GM11168 (cell line): Measurements from ENCODE around the gene BRS3.
"Not testable (repeated sequence)": the region's sequence is repeated elsewhere in the genome, so short reads cannot be mapped to it uniquely, and the experiment has no call there.

Experiments used
- in situ Hi-C: fragments of 300-500 bp; cut with MboI; formaldehyde crosslinking; loops from one replicate; pipeline ENCODE4 v1.12.0; 2022; ENCODE audit warnings: low sequenced_read_pairs; ENCODE audit not compliant: unreplicated experiment

Gene BRS3

DNA sequence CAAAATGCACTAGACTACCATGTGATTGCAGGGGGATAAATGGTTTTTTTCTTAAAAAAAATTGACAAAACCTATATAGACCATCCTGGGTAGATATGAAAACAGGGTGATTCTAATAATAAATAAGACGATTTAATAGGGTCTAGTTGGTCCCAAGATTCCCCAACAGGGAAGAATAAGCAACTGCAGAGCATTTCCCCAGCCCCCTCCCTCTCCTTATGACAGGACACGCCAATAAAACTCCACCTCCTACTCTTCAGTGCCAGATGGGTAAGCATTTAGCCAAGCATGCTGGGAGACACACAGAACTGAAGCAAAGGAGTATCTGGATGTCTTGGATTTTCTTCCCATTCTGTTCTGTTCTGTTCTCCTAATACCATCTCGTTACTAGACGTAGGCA, at the start of gene BRS3:
BRS3 (plus strand) TSS at position 301 of the 400 bp plus-strand sequence. CDS start 168 bp downstream, outside the sequence.
- in situ Hi-C loops, result no loop called here

DNA sequence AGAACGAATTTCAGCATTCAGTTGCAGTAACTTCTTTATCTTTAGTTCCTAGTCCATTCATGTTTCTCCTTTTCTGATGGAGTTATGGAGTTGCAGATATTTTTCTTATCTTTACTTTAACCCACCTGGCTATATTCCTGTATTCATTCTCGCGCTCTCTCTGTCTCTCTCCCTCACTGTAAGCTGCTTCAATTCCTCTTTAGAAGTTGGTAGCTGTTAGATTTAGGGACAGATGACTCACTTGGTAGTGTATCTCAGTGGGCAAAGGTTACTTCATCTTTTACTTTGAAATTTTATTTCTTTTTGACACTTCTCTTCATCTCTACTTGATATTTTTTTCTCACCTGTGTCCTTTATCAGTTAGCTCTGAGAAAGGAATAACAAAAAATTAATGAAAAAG, 49.6 kb upstream of the BRS3 start:
- in situ Hi-C loops, result no loop called here

DNA sequence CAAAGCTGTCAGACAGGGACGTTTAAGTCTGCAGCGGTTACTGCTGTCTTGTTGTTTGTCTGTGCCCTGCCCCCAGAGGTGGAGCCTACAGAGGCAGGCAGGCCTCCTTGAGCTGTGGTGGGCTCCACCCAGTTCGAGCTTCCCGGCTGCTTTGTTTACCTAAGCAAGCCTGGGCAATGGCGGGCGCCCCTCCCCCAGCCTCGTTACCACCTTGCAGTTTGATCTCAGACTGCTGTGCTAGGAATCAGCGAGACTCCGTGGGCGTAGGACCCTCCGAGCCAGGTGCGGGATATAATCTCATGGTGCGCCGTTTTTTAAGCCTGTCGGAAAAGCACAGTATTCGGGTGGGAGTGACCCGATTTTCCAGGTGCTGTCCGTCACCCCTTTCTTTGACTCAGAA, 42.1 kb upstream of the BRS3 start:
- in situ Hi-C loops, result not testable (repeated sequence)

- in situ Hi-C loops, result no loop called here
Observed at GRCh38 chrX:136446208-136446607, 41.5 kb upstream of the BRS3 start.

GRCh38 chrX:136447308-136447707, 40.4 kb upstream of the BRS3 start:
- in situ Hi-C loops, result no loop called here

DNA sequence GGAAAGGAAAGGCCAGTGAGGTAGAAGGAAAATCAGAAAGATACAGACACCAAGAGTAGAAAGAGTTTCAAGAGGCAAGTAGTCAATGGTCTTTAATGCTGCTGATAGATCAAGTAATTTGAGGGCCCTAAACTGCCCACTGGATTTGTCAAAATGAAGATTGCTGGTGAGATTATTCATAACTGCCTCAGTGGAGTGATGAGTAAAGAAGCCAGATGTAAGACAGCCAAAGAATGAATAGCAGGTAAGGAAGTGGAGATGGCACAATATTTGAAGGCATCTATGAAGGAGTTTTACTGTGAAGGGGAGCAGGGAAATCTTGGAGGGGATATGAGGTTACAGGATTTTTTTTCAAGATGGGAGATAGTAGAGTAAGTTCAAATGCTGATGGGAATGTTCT, 39.8 kb upstream of the BRS3 start:
- in situ Hi-C loops, result no loop called here

DNA sequence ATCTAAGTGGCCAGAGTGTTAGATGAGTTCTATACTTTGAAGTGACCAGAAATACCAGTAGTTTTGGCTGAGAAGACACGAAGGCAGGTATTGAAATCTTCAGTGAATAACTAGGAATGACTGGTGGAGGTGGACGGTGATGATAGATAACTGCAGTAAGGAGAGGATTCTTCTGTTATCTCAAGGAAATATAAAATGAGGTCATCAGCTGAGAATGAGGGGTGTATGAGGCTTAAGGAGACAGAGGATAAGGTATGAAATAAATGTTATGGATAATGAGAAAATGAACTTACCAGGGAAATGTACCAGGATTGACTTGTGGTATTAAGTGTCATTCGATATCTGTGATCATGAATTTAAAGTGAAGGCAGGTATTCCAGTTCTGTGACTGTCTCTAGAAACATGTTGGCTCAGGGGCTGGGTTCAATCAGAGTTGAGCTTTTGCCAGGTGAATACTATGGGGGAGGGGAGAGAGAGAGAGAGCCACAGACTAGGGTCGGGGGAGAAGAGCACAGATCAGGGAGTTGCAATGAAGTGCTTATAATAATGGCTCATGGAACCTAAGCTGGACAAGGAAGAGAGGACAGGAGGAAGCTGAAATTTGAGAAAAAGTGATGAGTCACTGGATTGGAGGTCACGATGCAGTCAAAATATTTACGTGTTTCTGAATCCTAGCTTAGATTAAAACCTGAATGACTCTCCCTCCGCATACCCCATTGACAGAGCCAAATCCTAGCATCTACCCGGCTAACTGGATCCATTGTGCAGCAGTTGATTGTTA, 37.5 kb upstream of the BRS3 start:
- in situ Hi-C loops, result no loop called here

- in situ Hi-C loops, result no loop called here
Observed at GRCh38 chrX:136452614-136453013, 35.1 kb upstream of the BRS3 start.

DNA sequence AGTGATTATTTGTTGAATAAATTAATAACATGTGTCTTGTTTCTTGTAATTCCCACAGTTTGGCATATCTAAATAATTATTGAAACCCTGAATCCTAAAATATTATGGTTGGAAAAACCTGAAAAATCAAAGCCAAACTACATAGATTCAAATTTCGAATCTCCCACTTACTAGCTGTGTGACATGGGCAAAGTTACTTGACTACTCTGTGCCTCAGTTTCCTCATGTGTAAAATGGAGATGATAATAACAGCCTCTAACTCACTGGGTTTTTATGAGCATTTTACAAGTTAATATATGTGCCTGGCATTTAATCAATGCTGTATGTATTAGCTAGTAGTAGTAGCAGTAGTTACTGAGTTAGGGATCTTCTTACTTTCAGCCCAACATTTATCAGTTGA, 34.6 kb upstream of the BRS3 start:
- in situ Hi-C loops, result no loop called here

DNA sequence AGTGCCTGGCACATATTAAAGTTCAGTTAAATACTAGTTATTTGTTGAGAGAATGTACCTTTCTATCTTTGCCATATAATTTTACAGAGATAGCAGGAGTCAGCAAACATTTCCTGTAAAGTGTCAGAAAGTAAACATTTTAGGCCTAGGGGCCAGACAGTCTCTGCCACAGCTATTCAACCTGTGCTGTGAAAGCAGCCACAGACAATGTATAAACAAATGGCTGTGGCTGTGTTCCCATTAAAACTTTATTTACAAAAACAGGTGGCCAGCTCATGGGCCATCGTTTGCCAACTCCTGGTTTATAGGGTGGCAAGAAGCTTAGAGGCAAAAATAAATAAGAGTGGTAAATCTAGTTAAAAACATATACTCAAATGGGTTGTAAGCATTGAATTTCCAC, 34.0 kb upstream of the BRS3 start:
- in situ Hi-C loops, result no loop called here

DNA sequence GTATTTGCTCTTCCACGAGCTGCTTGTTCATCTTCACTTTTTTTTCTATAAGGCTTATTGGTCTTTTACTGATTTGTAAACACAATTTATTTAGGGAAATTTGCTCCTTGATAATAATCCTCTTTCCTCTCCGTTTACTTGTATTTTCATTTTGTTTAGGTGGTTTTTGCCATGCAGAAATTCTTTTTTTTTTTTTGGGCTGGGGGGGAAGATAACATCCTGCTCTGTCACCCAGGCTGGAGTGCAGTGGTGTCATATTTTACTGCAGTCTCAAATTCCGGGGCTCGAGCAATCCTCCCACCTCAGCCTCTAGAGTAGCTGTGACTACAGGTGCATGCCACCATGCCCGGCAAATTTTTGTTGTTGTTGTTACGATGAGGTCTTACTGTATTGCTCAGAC, 31.6 kb upstream of the BRS3 start:
- in situ Hi-C loops, result no loop called here

DNA sequence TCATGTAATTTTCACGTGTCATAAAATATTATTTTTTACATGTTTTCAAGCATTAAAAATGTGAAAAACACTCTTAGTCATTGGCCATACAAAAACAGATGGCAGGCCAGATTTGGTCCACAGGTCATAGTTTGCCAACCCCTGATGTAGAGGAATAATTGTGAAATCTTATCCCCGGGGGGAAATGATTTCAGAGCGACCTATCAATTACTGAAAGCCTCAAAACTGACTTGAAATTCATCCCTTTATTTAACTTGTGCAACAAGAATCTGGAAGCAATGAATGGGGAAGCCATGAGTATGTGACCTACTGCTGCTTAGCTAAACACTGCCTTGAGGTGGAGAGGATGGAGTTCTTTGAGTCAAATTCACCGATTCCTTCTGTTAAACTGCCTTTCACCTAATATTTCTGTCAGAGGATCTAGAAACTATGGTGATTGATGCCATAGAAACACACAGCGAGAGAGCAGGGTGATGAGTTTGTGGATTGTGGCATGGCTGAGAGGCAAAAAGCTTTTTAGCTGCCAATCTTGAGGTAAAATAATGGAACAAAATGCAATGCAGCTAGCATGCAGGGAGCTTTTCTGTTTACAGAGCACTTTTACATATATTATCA, 30.3 kb upstream of the BRS3 start:
- in situ Hi-C loops, result no loop called here

GRCh38 chrX:136464589-136464988, 23.2 kb upstream of the BRS3 start:
- in situ Hi-C loops, result no loop called here

DNA sequence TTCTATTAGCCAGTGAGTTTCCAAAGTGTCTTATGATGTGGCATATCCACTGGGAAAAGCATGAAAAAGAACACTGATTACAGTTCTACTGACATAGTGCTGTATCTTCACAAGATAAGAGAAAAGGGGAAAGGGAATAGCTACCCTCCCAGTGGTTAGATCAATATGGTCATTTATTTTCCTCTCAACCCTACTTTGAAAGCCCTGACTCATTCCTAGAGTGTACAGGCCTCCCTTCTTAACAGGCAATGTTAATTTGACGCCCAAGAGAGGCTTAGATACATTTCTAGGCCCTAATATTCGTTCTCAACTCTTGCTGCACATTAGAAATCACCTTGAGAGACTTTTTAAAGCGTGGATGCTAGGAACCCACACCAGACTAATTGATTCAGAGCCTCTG, 20.4 kb upstream of the BRS3 start:
- in situ Hi-C loops, result no loop called here

GRCh38 chrX:136468391-136469103, 19.2 kb upstream of the BRS3 start:
- in situ Hi-C loops, result no loop called here

DNA sequence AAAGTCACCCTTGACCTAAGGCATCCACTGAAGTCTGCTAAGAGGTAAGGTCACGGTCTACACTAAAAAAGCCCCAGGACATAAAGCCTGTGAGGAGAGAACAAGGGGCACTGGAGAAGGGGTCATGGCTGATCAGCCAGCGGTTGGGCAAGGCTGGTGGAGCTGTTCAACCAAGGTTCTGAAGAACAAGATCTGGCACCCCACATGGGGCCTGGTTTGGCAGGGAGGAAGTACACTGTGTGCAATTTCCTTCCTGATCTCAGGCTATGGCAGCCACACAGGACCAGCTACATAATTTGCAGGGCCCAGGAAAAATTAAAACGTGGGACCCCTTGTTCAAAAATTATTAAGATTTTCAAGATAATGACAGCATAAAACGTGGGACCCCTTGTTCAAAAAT, 14.1 kb upstream of the BRS3 start:
- in situ Hi-C loops, result no loop called here

- in situ Hi-C loops, result no loop called here
Observed at GRCh38 chrX:136475236-136475635, 12.5 kb upstream of the BRS3 start.

DNA sequence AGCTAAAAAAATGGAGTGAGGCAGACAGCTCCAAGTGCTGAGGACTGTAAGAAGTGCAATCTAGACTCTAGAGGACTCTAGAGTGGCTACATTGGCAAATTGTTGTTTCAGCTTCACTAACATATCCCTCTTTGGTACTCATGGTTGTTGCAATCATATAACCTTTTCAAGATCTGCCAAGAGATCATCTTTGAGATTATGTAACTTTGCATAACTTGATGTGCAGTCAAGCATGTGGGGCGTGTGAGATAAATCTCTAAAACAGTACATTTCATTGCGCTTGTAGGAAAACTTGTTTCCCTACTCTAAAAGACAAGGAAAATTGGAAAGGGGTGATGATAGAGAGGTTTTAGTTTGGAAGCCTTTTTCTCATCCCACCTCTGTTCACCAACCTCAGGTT, 11.2 kb upstream of the BRS3 start:
- in situ Hi-C loops, result no loop called here

DNA sequence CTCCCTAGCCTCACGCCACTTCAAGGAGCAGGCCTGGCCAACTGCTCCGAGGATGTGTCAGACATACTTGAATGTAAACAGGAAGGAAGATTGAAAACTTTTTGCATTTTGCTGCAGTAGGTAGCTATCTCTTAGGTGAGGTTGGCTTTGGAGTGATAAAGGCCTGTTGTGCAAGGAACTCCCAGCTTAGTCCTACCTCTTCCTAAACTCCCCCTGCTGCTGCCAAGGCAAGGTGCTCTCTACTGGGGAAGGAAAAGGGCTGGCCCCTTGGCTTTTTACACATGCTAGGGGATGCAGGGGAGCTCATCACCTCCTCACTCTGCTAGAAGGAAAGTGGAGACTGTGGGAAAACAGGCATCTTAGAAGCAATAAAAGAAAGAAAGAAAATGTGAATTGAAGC, 10.7 kb upstream of the BRS3 start:
- in situ Hi-C loops, result no loop called here

- in situ Hi-C loops, result no loop called here
Observed at GRCh38 chrX:136480383-136480782, 7.4 kb upstream of the BRS3 start.

DNA sequence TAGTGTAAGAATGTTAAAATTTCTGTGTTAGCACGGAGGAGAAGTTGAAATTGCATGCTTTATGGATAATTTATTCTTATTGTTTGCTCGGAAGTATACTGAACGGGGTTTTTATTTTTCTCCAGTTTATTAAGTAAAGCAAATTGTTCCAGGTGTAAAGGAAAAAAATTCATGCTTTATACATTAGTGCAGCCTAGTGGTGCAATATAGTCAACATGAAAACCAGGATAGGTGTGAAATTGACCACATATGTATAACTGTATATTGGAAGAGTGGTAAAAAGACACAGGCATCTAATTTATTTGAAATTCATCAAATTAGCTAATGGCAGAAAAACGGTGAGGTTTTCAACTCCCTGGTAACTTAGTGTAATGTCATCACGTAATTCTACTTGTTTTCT, 959 bp downstream of the BRS3 start:
- in situ Hi-C loops, result no loop called here
